ENCODE results near the gene RNF113B.

DNA sequence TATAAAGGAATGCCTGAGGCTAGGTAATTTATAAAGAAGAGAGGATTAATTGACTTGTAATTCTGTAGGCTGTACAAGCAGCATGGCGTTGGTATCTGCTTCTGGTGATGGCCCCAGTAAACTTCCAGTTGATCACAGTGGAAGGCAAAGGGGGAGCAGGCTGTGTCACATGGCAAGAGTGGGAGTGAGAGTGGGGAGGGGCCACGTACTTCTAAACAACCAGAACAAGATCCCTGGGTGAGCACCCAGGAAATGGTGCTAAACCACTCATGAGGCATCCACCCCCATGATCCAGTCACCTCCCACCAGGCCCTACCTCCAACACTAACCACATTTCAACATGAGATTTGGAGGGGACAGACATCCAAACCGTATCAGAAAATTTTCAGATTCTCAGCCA lies 3.0 kb upstream of the RNF113B start:
- TF ChIP-seq EZH2 (IDR thresholded peaks at IDR 0.05; ENCODE audit: low read length) (no peak), CTCF (optimal IDR thresholded peaks at IDR 0.05 in 1 of 3, IDR thresholded peaks at IDR 0.05 in 1 of 3, conservative IDR thresholded peaks at IDR 0.05 in 1 of 3; ENCODE audit: extremely low read depth in 1 of 3, insufficient read depth in 2 of 3, low read length in 3 of 3) (no peak)

Measured in keratinocyte (primary cell).